Transverse colon (tissue), 4 donors: ENCODE measurements around the gene PCDHGA8. TPM values are rescaled to one million over a fixed set of nuclear protein-coding genes. Genes with fewer than 3 reads are reported as not detected.

Source experiments
- DNase-seq: peaks from one replicate; pipeline ENCODE4 v3.0.0-alpha.2; 2019
- H3K27ac ChIP-seq, 4 donors: fragments of 200-600 bp; sonication (generic); 2 replicates each; pipeline ENCODE4 v1.5.1; 2016 to 2018; ENCODE audit warnings: inconsistent platforms in 4 of 4
- H3K27me3 ChIP-seq: fragments of 200-600 bp; sonication (generic); 2 replicates; pipeline ENCODE4 v1.5.1; 2017; ENCODE audit warnings: inconsistent platforms
- H3K36me3 ChIP-seq, 4 donors: fragments of 200-600 bp; sonication (generic); 2 replicates each; pipeline ENCODE4 v1.5.1; 2017 to 2019; ENCODE audit warnings: inconsistent platforms in 4 of 4
- H3K4me1 ChIP-seq, 4 donors: fragments of 200-600 bp; sonication (generic); 2 replicates each; pipeline ENCODE4 v1.5.1; 2017 to 2020; ENCODE audit warnings: inconsistent platforms in 4 of 4
- H3K4me3 ChIP-seq, 4 donors: fragments of 200-600 bp; sonication (generic); 1 replicate in 1 of 4; 2 replicates in 3 of 4; pipeline versions ENCODE4 v1.5.1 to v1.6.1; 2017 to 2019; ENCODE audit warnings: inconsistent platforms in 4 of 4
- H3K9me3 ChIP-seq, 2 donors: fragments of 200-600 bp; sonication (generic); 2 replicates each; pipeline ENCODE4 v1.5.1; 2017 to 2019; ENCODE audit warnings: inconsistent platforms in 2 of 2
- EP300 ChIP-seq: sonication (generic); formaldehyde crosslinking; IDR thresholded peaks from one replicate; pipeline ENCODE4 v1.6.1; 2017; ENCODE audit warnings: antibody characterized with exemption, low read depth
- POLR2A ChIP-seq: fragments of 450-650 bp; IDR thresholded peaks from one replicate; pipeline ENCODE4 v1.6.1; 2016; ENCODE audit warnings: antibody characterized with exemption, mild to moderate bottlenecking, moderate library complexity
- POLR2AphosphoS5 ChIP-seq, 3 donors: sonication (generic); formaldehyde crosslinking; IDR thresholded peaks; one replicate each; pipeline ENCODE4 v1.6.1; 2016; ENCODE audit warnings: antibody characterized with exemption in 3 of 3
- WGBS, 2 donors: methylation state at CpG; one replicate each; pipeline ENCODE4 v1.1.5; 2018; ENCODE audit warnings: low coverage in 1 of 2; 5-methylcytosine and 5-hydroxymethylcytosine counted together
- in situ Hi-C, 4 donors: fragments of 200-750 bp; cut with MboI; loops; one replicate each; pipeline versions ENCODE4 v1.15.0 to v1.15.1; 2017; ENCODE audit warnings: low sequenced_read_pairs in 3 of 4, low pct_ligation_motif_present in 1 of 4, low pct_unique_long_range_greater_than_20kb in 1 of 4
- intact Hi-C: fragments of 100-400 bp; cut with DNase I; formaldehyde crosslinking; loops from one replicate; pipeline ENCODE4 v1.15.1; 2023; ENCODE audit warnings: low total_unique reads
- total RNA-seq, 4 donors: library from RNA; depleted of rRNA; stranded (reverse); fragments of >200 nt; gene quantifications; one replicate each; pipeline ENCODE4 v1.1.0, GENCODE V29; 2016
- TF ChIP-seq, protein P1 (sequence below), 5 experiments: fragments of 200-600 bp in 3 of 5; fragments of 450-650 bp in 2 of 5; sonication (generic) in 3 of 5; IDR thresholded peaks; 1 replicate in 2 of 5; 2 replicates in 3 of 5; pipeline ENCODE4 v1.5.1; 2016 to 2017; ENCODE audit warnings: antibody characterized with exemption in 5 of 5, inconsistent platforms in 3 of 5, mild to moderate bottlenecking in 2 of 5, moderate library complexity in 1 of 5

The PCDHGA8 gene
- total RNA-seq, 4 donors from 2014 or later = 1.5 to 11.5 (median 2.5) TPM

- H3K4me1 ChIP-seq = no peaks in the 10 kb centered on the region
- 26 to 44% methylated on average over 2 to 29 of the region's 29 CpGs for WGBS, 2 donors
- H3K27ac ChIP-seq = no peak within 1 kb of the TSS
These were observed 37.4 kb upstream of the PCDHGA8 start, which contains the start of gene PCDHGA4 for GRCh38 chr5:141354900-141355469. Gene PCDHGA4, plus strand, starts transcription at chr5:141355021. Its CDS starts 87 bp downstream, at chr5:141355108.

DNA sequence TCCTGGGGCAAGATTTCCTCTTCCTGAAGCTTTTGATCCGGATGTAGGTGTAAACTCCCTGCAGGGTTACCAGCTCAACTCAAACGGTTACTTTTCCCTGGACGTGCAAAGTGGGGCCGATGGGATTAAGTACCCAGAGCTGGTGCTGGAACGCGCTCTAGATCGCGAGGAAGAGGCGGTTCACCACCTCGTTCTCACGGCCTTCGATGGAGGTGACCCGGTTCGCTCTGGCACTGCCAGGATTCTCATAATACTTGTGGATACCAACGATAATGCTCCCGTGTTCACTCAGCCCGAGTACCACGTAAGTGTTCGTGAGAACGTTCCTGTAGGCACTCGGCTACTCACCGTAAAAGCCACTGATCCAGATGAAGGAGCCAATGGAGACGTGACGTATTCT is 36.8 kb upstream of the PCDHGA8 start:
- H3K27me3 ChIP-seq = peaks cover 18% of the 10 kb centered on the region
- intact Hi-C loops = no loop called here
- in situ Hi-C loops = loop anchor here in 1 of 4 donors (25.0 kb wide), 1 partner anchor 207 kb away; no protein-coding TSS in a partner anchor
- no peak overlapping the region for H3K4me3 ChIP-seq
- no peaks in the 10 kb centered on the region for H3K36me3 ChIP-seq
- DNase-seq = no peak
- H3K9me3 ChIP-seq = peaks cover 43 to 77% of the 10 kb centered on the region in 2 donors
- 77 to 85% methylated on average over 20 to 24 of the region's 24 CpGs for WGBS, 2 donors
- H3K4me1 ChIP-seq = no peaks in the 10 kb centered on the region
- H3K27ac ChIP-seq = no peak overlapping the region
- TF ChIP-seq, protein P1, sequence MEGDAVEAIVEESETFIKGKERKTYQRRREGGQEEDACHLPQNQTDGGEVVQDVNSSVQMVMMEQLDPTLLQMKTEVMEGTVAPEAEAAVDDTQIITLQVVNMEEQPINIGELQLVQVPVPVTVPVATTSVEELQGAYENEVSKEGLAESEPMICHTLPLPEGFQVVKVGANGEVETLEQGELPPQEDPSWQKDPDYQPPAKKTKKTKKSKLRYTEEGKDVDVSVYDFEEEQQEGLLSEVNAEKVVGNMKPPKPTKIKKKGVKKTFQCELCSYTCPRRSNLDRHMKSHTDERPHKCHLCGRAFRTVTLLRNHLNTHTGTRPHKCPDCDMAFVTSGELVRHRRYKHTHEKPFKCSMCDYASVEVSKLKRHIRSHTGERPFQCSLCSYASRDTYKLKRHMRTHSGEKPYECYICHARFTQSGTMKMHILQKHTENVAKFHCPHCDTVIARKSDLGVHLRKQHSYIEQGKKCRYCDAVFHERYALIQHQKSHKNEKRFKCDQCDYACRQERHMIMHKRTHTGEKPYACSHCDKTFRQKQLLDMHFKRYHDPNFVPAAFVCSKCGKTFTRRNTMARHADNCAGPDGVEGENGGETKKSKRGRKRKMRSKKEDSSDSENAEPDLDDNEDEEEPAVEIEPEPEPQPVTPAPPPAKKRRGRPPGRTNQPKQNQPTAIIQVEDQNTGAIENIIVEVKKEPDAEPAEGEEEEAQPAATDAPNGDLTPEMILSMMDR (IDR thresholded peaks at IDR 0.05) = no peak
- no peak for TF ChIP-seq POLR2A
- no peak for TF ChIP-seq EP300
- TF ChIP-seq POLR2AphosphoS5 (IDR thresholded peaks at IDR 0.05) = no peak

More at GRCh38 chr5:141354900-141355469, 37.4 kb upstream of the PCDHGA8 start, which contains the start of gene PCDHGA4:
- TF ChIP-seq, protein P1 (IDR thresholded peaks at IDR 0.05) = peak in 3 of 5 experiments; percentile 16 to 27 (median 23)
- no peak for TF ChIP-seq POLR2AphosphoS5 (IDR thresholded peaks at IDR 0.05)
- DNase-seq = no peak
- intact Hi-C loops = no loop called here
- Histone ChIP-seq H3K36me3 (no peaks in the 10 kb centered on the region), H3K4me3 (peak within 1 kb of the TSS in 1 of 4 donors; percentile 29), H3K9me3 (peaks cover 40 to 76% of the 10 kb centered on the region in 2 donors), H3K27me3 (peaks cover 15% of the 10 kb centered on the region)
- in situ Hi-C loops = loop anchor here in 1 of 4 donors (25.0 kb wide), 1 partner anchor 207 kb away; no protein-coding TSS in a partner anchor

DNA sequence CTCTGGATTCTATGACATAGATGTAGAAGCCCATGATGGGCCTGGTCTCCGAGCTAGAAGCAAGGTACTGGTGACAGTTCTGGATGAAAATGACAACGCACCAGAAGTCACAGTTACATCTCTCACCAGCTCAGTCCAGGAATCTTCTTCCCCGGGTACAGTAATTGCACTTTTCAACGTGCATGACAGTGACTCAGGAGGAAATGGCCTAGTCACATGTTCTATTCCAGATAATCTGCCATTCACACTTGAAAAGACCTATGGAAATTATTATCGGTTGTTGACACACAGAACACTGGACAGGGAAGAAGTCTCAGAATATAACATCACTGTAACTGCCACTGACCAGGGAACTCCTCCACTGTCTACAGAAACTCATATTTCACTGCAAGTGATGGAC is 36.3 kb upstream of the PCDHGA8 start:
- Histone ChIP-seq H3K36me3 (no peaks in the 10 kb centered on the region), H3K9me3 (peaks cover 42 to 79% of the 10 kb centered on the region in 2 donors), H3K4me1 (no peaks in the 10 kb centered on the region), H3K27ac (no peak overlapping the region), H3K4me3 (no peak overlapping the region), H3K27me3 (peaks cover 13% of the 10 kb centered on the region)
- no peak for TF ChIP-seq EP300
- TF ChIP-seq POLR2AphosphoS5 (IDR thresholded peaks at IDR 0.05) = no peak
- TF ChIP-seq, protein P1 (IDR thresholded peaks at IDR 0.05) = no peak
- no peak for TF ChIP-seq POLR2A
- in situ Hi-C loops = loop anchor here in 1 of 4 donors (25.0 kb wide), 1 partner anchor 206 kb away; no protein-coding TSS in a partner anchor
- no peak for DNase-seq
- 75 to 76% methylated on average over 5 of the region's 5 CpGs for WGBS, 2 donors
- intact Hi-C loops = no loop called here

- in situ Hi-C loops (loop anchor here in 1 of 4 donors (25.0 kb wide), 1 partner anchor 205 kb away; no protein-coding TSS in a partner anchor), intact Hi-C loops (no loop called here)
- TF ChIP-seq POLR2A (no peak), EP300 (no peak), POLR2AphosphoS5 (IDR thresholded peaks at IDR 0.05) (no peak)
- TF ChIP-seq, protein P1 (IDR thresholded peaks at IDR 0.05) = no peak
- Histone ChIP-seq H3K27me3 (peaks cover 10% of the 10 kb centered on the region), H3K4me1 (no peaks in the 10 kb centered on the region), H3K36me3 (no peaks in the 10 kb centered on the region), H3K27ac (no peak overlapping the region), H3K4me3 (no peak overlapping the region), H3K9me3 (peaks cover 41 to 79% of the 10 kb centered on the region in 2 donors)
- WGBS, 2 donors = 74% methylated on average over 17 of the region's 19 CpGs; no CpG with 5 or more reads in 1 of the 2 donors
- DNase-seq = no peak
These were observed 35.5 kb upstream of the PCDHGA8 start for GRCh38 chr5:141356950-141357349.
